Neural progenitor cell (in vitro differentiated cells): Measurements from ENCODE around the gene ZNF71. TPM values are rescaled to one million over a fixed set of nuclear protein-coding genes. Genes with fewer than 3 reads are reported as not detected.

Experiments
- DNase-seq: peaks from one replicate; pipeline ENCODE4 v3.0.0-alpha.2; 2016; ENCODE audit warnings: low spot score
- H2AFZ ChIP-seq: fragments of 200-600 bp; sonication (generic); replicated peaks from 2 replicates; pipeline ENCODE4 v1.6.1; 2016; ENCODE audit warnings: antibody characterized with exemption
- H3F3A ChIP-seq: fragments of 200-600 bp; sonication (generic); 2 replicates; pipeline ENCODE4 v1.6.1; 2016; ENCODE audit warnings: antibody characterized with exemption, low read depth
- H3K27ac ChIP-seq: fragments of 200-600 bp; sonication (generic); 2 replicates; pipeline ENCODE4 v1.5.1; 2016; ENCODE audit warnings: mild to moderate bottlenecking
- H3K27me3 ChIP-seq: fragments of 200-600 bp; sonication (generic); 2 replicates; pipeline ENCODE4 v1.6.1; 2016; ENCODE audit warnings: mild to moderate bottlenecking, moderate library complexity
- H3K36me3 ChIP-seq: fragments of 200-600 bp; sonication (generic); 2 replicates; pipeline ENCODE4 v1.5.1; 2016
- H3K4me1 ChIP-seq: fragments of 200-600 bp; sonication (generic); 2 replicates; pipeline ENCODE4 v1.6.1; 2016; ENCODE audit warnings: mixed run types
- H3K4me2 ChIP-seq: fragments of 200-600 bp; sonication (generic); 2 replicates; pipeline ENCODE4 v1.6.1; 2016
- H3K4me3 ChIP-seq: fragments of 200-600 bp; sonication (generic); 2 replicates; pipeline ENCODE4 v1.5.1; 2016
- H3K79me2 ChIP-seq: fragments of 200-600 bp; sonication (generic); 2 replicates; pipeline ENCODE4 v1.6.1; 2016; ENCODE audit warnings: low read depth
- H3K9ac ChIP-seq: fragments of 200-600 bp; sonication (generic); 2 replicates; pipeline ENCODE4 v1.6.1; 2016
- H3K9me3 ChIP-seq: fragments of 200-600 bp; sonication (generic); 2 replicates; pipeline ENCODE4 v1.5.1; 2016; ENCODE audit warnings: low read depth
- H4K20me1 ChIP-seq: fragments of 200-600 bp; sonication (generic); 2 replicates; pipeline ENCODE4 v1.6.1; 2016; ENCODE audit warnings: low read depth
- H3K27ac Mint-ChIP-seq: 3 replicates; pipeline ENCODE4 v1.8.0; 2021; ENCODE audit warnings: mixed read lengths
- H3K27me3 Mint-ChIP-seq: 2 replicates; pipeline ENCODE4 v1.8.0; 2022; ENCODE audit warnings: low read depth, mild to moderate bottlenecking, inconsistent platforms, moderate library complexity, mixed read lengths; ENCODE audit not compliant: insufficient read depth
- H3K36me3 Mint-ChIP-seq: 3 replicates; pipeline ENCODE4 v1.8.0; 2021; ENCODE audit warnings: mixed read lengths
- H3K4me1 Mint-ChIP-seq: 3 replicates; pipeline ENCODE4 v1.8.0; 2021; ENCODE audit warnings: mixed read lengths
- H3K4me3 Mint-ChIP-seq: 3 replicates; pipeline ENCODE4 v1.8.0; 2021; ENCODE audit warnings: mild to moderate bottlenecking, moderate library complexity, mixed read lengths
- H3K9me3 Mint-ChIP-seq: 3 replicates; pipeline ENCODE4 v1.8.0; 2020; ENCODE audit warnings: mixed read lengths
- CTCF ChIP-seq: fragments of 200-600 bp; sonication (generic); IDR thresholded peaks from 2 replicates; pipeline ENCODE4 v1.5.1; 2017; ENCODE audit warnings: antibody characterized with exemption, mild to moderate bottlenecking
- EZH2 ChIP-seq: fragments of 200-600 bp; sonication (generic); IDR thresholded peaks from 2 replicates; pipeline ENCODE4 v1.6.1; 2017; ENCODE audit warnings: antibody characterized with exemption, mild to moderate bottlenecking, moderate library complexity
- EZH2phosphoT487 ChIP-seq: fragments of 200-600 bp; sonication (generic); IDR thresholded peaks from 2 replicates; pipeline ENCODE4 v1.6.1; 2017; ENCODE audit warnings: antibody characterized with exemption
- total RNA-seq: library from RNA; depleted of rRNA; stranded (reverse); fragments of >200 nt; gene quantifications from 2 replicates; pipeline ENCODE4 v1.2.3, GENCODE V29; 2015; ENCODE audit warnings: low replicate concordance

Gene ZNF71
- total RNA-seq, 1 donor from 2014 or later = 9.3 TPM

DNA sequence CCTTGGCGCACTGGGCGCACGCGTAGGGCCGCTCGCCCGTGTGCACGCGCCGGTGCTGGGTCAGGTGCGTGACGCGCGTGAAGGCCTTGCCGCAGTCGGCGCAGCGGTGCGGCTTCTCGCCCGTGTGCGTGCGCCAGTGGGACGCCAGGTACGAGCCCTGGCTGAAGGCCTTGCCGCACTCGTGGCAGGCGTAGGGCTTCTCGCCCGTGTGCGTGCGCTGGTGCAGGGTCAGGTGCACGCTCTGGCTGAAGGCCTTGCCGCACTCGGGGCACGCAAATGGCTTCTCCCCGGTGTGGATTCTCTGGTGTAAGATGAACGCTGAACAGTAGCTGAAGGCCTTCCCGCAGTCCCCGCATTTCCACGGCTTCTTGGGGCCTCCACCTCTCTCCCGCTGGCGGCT lies 69.4 kb downstream of the ZNF71 start:
- H3K4me3 Mint-ChIP-seq = no peak overlapping the region
- Histone ChIP-seq H2AFZ (no peak overlapping the region), H3F3A (no peaks in the 10 kb centered on the region), H3K4me1 (no peaks in the 10 kb centered on the region), H3K79me2 (no peaks in the 10 kb centered on the region), H3K36me3 (no peaks in the 10 kb centered on the region), H3K4me2 (no peak overlapping the region), H4K20me1 (no peaks in the 10 kb centered on the region), H3K4me3 (no peak overlapping the region), H3K27me3 (no peaks in the 10 kb centered on the region), H3K9me3 (no peaks in the 10 kb centered on the region), H3K27ac (no peak overlapping the region), H3K9ac (no peak overlapping the region)
- H3K4me1 Mint-ChIP-seq = no peaks in the 10 kb centered on the region
- DNase-seq = no peak
- H3K27me3 Mint-ChIP-seq = peaks cover 8% of the 10 kb centered on the region
- H3K9me3 Mint-ChIP-seq = peaks cover 69% of the 10 kb centered on the region
- H3K36me3 Mint-ChIP-seq = peaks cover 1% of the 10 kb centered on the region
- H3K27ac Mint-ChIP-seq = no peak overlapping the region
- TF ChIP-seq EZH2phosphoT487 (no peak), CTCF (no peak), EZH2 (no peak)

DNA sequence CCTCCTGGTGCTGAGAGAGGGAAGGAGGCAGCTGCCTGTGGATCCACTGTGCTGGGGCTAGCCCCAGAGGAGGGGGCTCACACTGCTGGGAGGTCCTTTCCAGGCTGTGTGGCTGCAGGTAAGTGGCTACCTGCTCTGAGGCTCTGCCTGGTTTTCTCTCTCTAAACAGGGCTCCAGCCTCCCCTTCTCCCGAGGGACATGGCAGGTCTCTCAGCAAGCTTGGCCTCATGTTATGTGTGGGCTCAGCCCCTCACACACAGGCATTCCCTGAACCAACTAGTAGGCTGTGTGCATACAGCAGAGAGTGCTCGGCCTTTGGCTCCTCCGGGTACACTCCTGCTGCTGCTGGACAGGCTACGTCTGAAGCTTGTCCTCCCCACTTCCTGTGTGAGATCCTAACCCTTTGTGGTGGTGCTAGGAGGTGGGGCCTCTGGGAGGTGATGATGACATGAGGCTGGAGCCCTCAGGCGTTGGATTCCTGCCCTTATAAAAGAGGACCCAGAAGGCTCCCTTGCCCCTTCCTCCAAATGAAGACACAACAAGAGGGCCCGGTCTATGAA lies 72.3 kb downstream of the ZNF71 start:
- TF ChIP-seq EZH2phosphoT487 = no peak
- TF ChIP-seq EZH2 = no peak
- TF ChIP-seq CTCF = no peak
- Mint-ChIP-seq H3K27ac (no peak overlapping the region), H3K4me1 (no peaks in the 10 kb centered on the region), H3K36me3 (peaks cover 1% of the 10 kb centered on the region), H3K27me3 (peaks cover 4% of the 10 kb centered on the region), H3K9me3 (peaks cover 64% of the 10 kb centered on the region), H3K4me3 (no peak overlapping the region)
- no peak overlapping the region for H3K9ac ChIP-seq
- H3K27ac ChIP-seq = no peak overlapping the region
- no peaks in the 10 kb centered on the region for H3F3A ChIP-seq
- H3K27me3 ChIP-seq = no peaks in the 10 kb centered on the region
- DNase-seq = no peak
- no peak overlapping the region for H2AFZ ChIP-seq
- H4K20me1 ChIP-seq = no peaks in the 10 kb centered on the region
- H3K79me2 ChIP-seq = no peaks in the 10 kb centered on the region
- H3K36me3 ChIP-seq = no peaks in the 10 kb centered on the region
- no peaks in the 10 kb centered on the region for H3K9me3 ChIP-seq
- no peak overlapping the region for H3K4me3 ChIP-seq
- no peaks in the 10 kb centered on the region for H3K4me1 ChIP-seq
- no peak overlapping the region for H3K4me2 ChIP-seq

DNA sequence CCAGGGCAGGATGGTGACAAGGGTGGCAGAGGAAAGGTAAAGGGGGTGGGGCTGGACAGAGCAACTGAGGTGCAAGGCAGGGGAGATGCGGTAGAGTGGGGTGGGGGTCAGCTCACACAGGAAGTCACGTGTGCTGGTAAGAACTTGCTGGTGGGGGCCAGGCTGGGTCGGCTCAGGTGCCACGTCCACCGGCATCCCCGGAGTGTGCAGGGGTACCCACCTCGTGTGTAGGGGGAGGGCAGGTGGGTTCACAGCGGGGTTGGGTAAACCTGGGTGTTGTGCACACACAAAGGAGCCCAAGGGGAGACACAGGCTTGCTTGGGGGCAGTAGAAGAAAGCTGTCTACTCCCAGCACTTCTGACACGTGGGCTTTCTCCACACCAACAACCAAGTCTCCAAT lies 73.6 kb downstream of the ZNF71 start:
- peaks cover 4% of the 10 kb centered on the region for H3K27me3 Mint-ChIP-seq
- H3K4me3 ChIP-seq = no peak overlapping the region
- no peaks in the 10 kb centered on the region for H3K9me3 ChIP-seq
- H3K9ac ChIP-seq = no peak overlapping the region
- H3K36me3 ChIP-seq = no peaks in the 10 kb centered on the region
- H3K4me3 Mint-ChIP-seq = no peak overlapping the region
- H3K9me3 Mint-ChIP-seq = peaks cover 57% of the 10 kb centered on the region
- H3K79me2 ChIP-seq = no peaks in the 10 kb centered on the region
- H3K4me1 ChIP-seq = no peaks in the 10 kb centered on the region
- H3K4me2 ChIP-seq = no peak overlapping the region
- no peak overlapping the region for H2AFZ ChIP-seq
- no peak for DNase-seq
- no peak overlapping the region for H3K27ac Mint-ChIP-seq
- H3K36me3 Mint-ChIP-seq = peaks cover 1% of the 10 kb centered on the region
- no peaks in the 10 kb centered on the region for H3F3A ChIP-seq
- no peaks in the 10 kb centered on the region for H4K20me1 ChIP-seq
- no peak for TF ChIP-seq EZH2phosphoT487
- TF ChIP-seq EZH2 = no peak
- no peak for TF ChIP-seq CTCF
- no peaks in the 10 kb centered on the region for H3K4me1 Mint-ChIP-seq
- no peak overlapping the region for H3K27ac ChIP-seq
- no peaks in the 10 kb centered on the region for H3K27me3 ChIP-seq
